Activated naive CD4-positive, alpha-beta T cell treated with anti-CD3 and anti-CD28 coated beads, Interleukin-2, amount 10 ng/mL, durations not matched to agents 7 days and 5 days (primary cell): Measurements from ENCODE around the gene TTC23.

Experiments used
- CTCF ChIA-PET: fragments of 350-600 bp; sonication (Branson Sonifier 250); formaldehyde crosslinking; loops from one replicate; lab custom pipeline; 2021; ENCODE audit warnings: antibody characterized with exemption; lab: Charles Lee
- DNase-seq: peaks from one replicate; pipeline ENCODE4 v3.0.0-alpha.2; 2020
- H3K27ac Mint-ChIP-seq: one replicate; pipeline ENCODE4 v1.8.0; 2021; ENCODE audit warnings: mild to moderate bottlenecking, moderate library complexity, mixed read lengths
- H3K27me3 Mint-ChIP-seq: one replicate; pipeline ENCODE4 v1.8.0; 2021; ENCODE audit warnings: mild to moderate bottlenecking, mixed read lengths
- H3K36me3 Mint-ChIP-seq: one replicate; pipeline ENCODE4 v1.8.0; 2021; ENCODE audit warnings: mixed read lengths
- H3K4me1 Mint-ChIP-seq: one replicate; pipeline ENCODE4 v1.8.0; 2021; ENCODE audit warnings: mixed read lengths
- H3K4me3 Mint-ChIP-seq: one replicate; pipeline ENCODE4 v1.8.0; 2021; ENCODE audit warnings: mild to moderate bottlenecking, moderate library complexity, mixed read lengths
- H3K9me3 Mint-ChIP-seq: one replicate; pipeline ENCODE4 v1.8.0; 2021; ENCODE audit warnings: mixed read lengths

Gene TTC23

GRCh38 chr15:99172171-99172570 lies 77.2 kb downstream of the TTC23 start:
- Mint-ChIP-seq H3K4me1 (no peaks in the 10 kb centered on the region), H3K9me3 (no peaks in the 10 kb centered on the region), H3K27ac (no peak overlapping the region), H3K4me3 (no peak overlapping the region), H3K36me3 (no peaks in the 10 kb centered on the region), H3K27me3 (no peaks in the 10 kb centered on the region)
- CTCF ChIA-PET = interaction anchor here (1.0 kb wide), 1 partner anchor 72 kb away, joined by 3 read pairs; no protein-coding TSS in a partner anchor
- no peak for DNase-seq

DNA sequence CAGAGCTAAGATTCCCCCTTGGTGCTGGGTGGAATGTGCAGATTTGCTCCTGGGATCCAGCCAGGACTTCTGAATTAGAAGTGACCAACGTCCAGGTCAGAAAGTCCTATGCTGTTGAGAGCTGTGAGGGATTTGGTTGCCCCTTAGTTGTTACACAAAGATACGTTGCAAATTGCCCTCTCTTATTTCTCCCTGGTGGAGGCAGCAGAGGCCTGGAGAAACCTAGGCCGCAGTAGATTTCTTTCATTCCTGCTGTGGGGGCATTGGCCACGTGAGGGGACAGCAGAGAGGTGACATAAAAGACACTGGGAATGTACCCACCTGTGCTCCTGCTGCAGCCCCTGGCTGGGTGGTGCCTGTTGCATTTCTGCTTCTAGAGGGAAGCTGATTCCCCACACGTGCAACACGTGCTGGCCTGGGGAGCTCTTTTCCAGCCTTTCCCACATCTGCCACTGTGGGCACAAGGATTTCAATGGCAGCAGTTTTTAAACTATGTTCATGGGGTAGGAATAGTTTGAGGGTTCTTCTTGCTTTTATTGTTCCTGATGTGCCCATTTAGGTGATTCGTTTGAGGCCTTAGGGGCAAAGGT lies 78.8 kb downstream of the TTC23 start:
- Mint-ChIP-seq H3K27ac (no peak overlapping the region), H3K36me3 (no peaks in the 10 kb centered on the region), H3K9me3 (no peaks in the 10 kb centered on the region), H3K4me3 (no peak overlapping the region), H3K4me1 (no peaks in the 10 kb centered on the region), H3K27me3 (no peaks in the 10 kb centered on the region)
- CTCF ChIA-PET = no interaction called here
- no peak for DNase-seq

- DNase-seq = no peak
- Mint-ChIP-seq H3K36me3 (no peaks in the 10 kb centered on the region), H3K9me3 (no peaks in the 10 kb centered on the region), H3K4me1 (no peaks in the 10 kb centered on the region), H3K27ac (no peak overlapping the region), H3K4me3 (no peak overlapping the region), H3K27me3 (no peaks in the 10 kb centered on the region)
- CTCF ChIA-PET = no interaction called here
Measured at GRCh38 chr15:99169769-99170311, 79.5 kb downstream of the TTC23 start.

GRCh38 chr15:99168601-99169580 lies 80.5 kb downstream of the TTC23 start:
- no peak for DNase-seq
- Mint-ChIP-seq H3K4me3 (no peak overlapping the region), H3K27ac (no peak overlapping the region), H3K4me1 (no peaks in the 10 kb centered on the region), H3K36me3 (no peaks in the 10 kb centered on the region), H3K27me3 (no peaks in the 10 kb centered on the region), H3K9me3 (no peaks in the 10 kb centered on the region)
- CTCF ChIA-PET = no interaction called here

GRCh38 chr15:99167640-99168039 lies 81.7 kb downstream of the TTC23 start:
- CTCF ChIA-PET = no interaction called here

GRCh38 chr15:99167201-99167600 lies 82.2 kb downstream of the TTC23 start:
- Mint-ChIP-seq H3K36me3 (no peaks in the 10 kb centered on the region), H3K9me3 (no peaks in the 10 kb centered on the region)
- CTCF ChIA-PET = no interaction called here

More at GRCh38 chr15:99167640-99168039, 81.7 kb downstream of the TTC23 start:
- H3K27me3 Mint-ChIP-seq = no peaks in the 10 kb centered on the region
- no peaks in the 10 kb centered on the region for H3K9me3 Mint-ChIP-seq
- H3K27ac Mint-ChIP-seq = no peak overlapping the region
- no peaks in the 10 kb centered on the region for H3K36me3 Mint-ChIP-seq
- no peak overlapping the region for H3K4me3 Mint-ChIP-seq
- DNase-seq = no peak
- H3K4me1 Mint-ChIP-seq = no peaks in the 10 kb centered on the region

DNA sequence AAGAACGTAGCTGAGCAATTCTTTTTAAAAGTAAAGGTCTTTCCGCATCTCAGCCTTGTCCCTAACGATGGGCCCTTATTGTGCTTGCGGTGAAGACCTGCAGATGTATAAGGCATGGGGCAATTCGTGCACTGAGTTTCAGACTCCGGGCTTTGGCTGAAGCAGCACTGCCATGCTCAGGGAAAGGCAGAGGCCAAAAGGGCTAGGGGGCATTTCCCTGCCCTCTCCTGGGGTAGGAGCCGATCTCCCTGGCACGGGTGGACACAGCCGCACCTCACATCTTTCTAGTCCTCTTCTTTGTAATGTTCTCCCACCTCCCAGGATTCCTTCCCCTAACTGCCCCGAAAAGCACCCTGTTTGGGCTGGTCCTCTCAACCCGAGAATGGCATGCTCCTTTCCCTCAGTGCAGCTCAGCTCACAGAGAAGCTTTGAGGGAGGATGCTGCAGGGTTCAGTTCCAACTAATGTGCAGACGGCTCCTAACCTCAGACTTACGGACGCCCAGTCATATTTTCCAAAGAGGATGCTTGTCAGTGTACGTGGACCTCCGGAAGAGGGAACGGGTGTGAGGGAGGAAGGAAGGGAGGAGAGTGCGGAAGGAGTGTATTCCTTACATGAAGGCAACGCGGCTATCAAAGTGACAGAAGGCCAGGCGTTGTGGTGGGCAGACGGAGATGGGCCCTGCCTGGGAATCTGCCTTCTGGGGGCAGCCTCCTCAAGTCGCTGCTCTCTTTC lies 83.3 kb downstream of the TTC23 start:
- Mint-ChIP-seq H3K4me3 (no peak overlapping the region), H3K9me3 (no peaks in the 10 kb centered on the region), H3K27me3 (no peaks in the 10 kb centered on the region), H3K4me1 (no peaks in the 10 kb centered on the region), H3K27ac (no peak overlapping the region), H3K36me3 (no peaks in the 10 kb centered on the region)
- no peak for DNase-seq
- CTCF ChIA-PET = no interaction called here

More at GRCh38 chr15:99167201-99167600, 82.2 kb downstream of the TTC23 start:
- Mint-ChIP-seq H3K4me3 (no peak overlapping the region), H3K27ac (no peak overlapping the region), H3K4me1 (no peaks in the 10 kb centered on the region), H3K27me3 (no peaks in the 10 kb centered on the region)
- DNase-seq = no peak

DNA sequence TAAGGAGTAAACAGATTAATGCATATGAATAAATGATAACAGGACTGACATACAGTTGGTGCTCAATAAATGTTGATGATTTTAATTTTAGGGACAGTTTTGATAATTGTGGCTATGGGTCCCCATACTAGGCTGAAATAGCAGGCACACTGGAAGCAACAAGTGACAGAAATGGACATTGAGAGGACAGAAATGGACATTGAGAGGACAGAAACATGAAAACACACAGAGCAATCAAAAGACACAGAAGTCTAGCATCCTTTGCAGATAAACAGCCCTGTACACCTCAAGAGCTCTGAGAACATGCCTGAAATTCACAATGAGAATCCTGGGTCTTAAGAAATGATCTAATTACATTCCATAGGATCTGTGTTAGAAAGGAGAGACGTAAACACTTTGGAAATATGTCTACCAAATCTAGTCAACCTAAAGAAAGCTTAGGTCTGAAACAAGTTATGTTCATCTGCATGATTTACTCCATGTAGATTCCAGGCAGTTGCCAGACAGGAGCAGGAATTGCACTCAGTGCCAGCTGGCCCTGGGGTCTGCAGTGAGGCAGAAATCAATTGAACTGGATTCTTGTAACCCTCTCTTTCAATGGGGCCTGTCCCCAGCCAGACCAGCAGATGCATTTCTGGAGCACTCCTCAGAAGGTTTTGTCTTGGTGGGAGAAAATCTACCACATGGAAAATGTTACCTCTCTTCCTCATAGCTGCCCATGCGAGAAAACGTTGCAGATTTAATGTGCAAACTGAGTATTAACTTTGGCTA lies 84.2 kb downstream of the TTC23 start:
- H3K36me3 Mint-ChIP-seq = no peaks in the 10 kb centered on the region
- no peak for DNase-seq
- no peaks in the 10 kb centered on the region for H3K9me3 Mint-ChIP-seq
- H3K4me1 Mint-ChIP-seq = no peaks in the 10 kb centered on the region
- no peak overlapping the region for H3K27ac Mint-ChIP-seq
- no peak overlapping the region for H3K4me3 Mint-ChIP-seq
- H3K27me3 Mint-ChIP-seq = no peaks in the 10 kb centered on the region
- CTCF ChIA-PET = no interaction called here

DNA sequence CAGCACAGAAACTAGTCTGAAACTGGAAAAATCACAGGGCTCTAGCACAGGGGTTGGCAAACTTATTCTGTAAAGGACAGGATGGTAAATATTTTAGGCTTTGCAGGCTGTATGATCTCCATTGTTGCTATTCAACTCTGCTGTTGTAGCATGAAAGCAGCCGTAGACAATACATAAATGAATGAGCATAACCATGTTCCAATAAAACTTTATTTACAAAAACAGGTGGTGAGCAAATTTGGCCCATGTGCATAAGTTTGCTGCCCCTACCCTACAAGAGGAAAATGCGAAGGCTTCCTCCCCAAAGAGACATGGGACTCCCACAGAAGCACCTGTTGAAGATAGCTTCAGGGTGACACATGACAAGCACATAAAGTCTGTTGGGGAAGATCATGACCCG lies 85.3 kb downstream of the TTC23 start:
- Mint-ChIP-seq H3K9me3 (no peaks in the 10 kb centered on the region), H3K27ac (no peak overlapping the region), H3K36me3 (no peaks in the 10 kb centered on the region), H3K4me1 (no peaks in the 10 kb centered on the region), H3K27me3 (no peaks in the 10 kb centered on the region), H3K4me3 (no peak overlapping the region)
- DNase-seq = no peak
- CTCF ChIA-PET = no interaction called here

GRCh38 chr15:99163271-99164062 lies 85.9 kb downstream of the TTC23 start:
- Mint-ChIP-seq H3K27me3 (no peaks in the 10 kb centered on the region), H3K4me3 (no peak overlapping the region), H3K27ac (no peak overlapping the region), H3K9me3 (no peaks in the 10 kb centered on the region), H3K36me3 (no peaks in the 10 kb centered on the region), H3K4me1 (no peaks in the 10 kb centered on the region)
- CTCF ChIA-PET = interaction anchor here (0.5 kb wide), 1 partner anchor 361 kb away, joined by 3 read pairs; no protein-coding TSS in a partner anchor
- no peak for DNase-seq

- no peak overlapping the region for H3K4me3 Mint-ChIP-seq
- CTCF ChIA-PET = no interaction called here
- no peak for DNase-seq
- no peaks in the 10 kb centered on the region for H3K27me3 Mint-ChIP-seq
- H3K27ac Mint-ChIP-seq = no peak overlapping the region
- no peaks in the 10 kb centered on the region for H3K9me3 Mint-ChIP-seq
- H3K4me1 Mint-ChIP-seq = no peaks in the 10 kb centered on the region
- H3K36me3 Mint-ChIP-seq = no peaks in the 10 kb centered on the region
Measured at GRCh38 chr15:99158626-99159412, 90.6 kb downstream of the TTC23 start.

GRCh38 chr15:99157456-99157855 lies 91.9 kb downstream of the TTC23 start:
- CTCF ChIA-PET = no interaction called here
- H3K4me3 Mint-ChIP-seq = no peak overlapping the region
- no peaks in the 10 kb centered on the region for H3K27me3 Mint-ChIP-seq
- H3K27ac Mint-ChIP-seq = no peak overlapping the region
- no peak for DNase-seq
- no peaks in the 10 kb centered on the region for H3K4me1 Mint-ChIP-seq
- no peaks in the 10 kb centered on the region for H3K36me3 Mint-ChIP-seq
- no peaks in the 10 kb centered on the region for H3K9me3 Mint-ChIP-seq
